Measurements from ENCODE around the gene MAP7D3. TPM values are rescaled to one million over a fixed set of nuclear protein-coding genes. Genes with fewer than 3 reads are reported as not detected.

The MAP7D3 gene
- total RNA-seq, 1 experiment from 2014 or later, result 15.0 TPM

DNA sequence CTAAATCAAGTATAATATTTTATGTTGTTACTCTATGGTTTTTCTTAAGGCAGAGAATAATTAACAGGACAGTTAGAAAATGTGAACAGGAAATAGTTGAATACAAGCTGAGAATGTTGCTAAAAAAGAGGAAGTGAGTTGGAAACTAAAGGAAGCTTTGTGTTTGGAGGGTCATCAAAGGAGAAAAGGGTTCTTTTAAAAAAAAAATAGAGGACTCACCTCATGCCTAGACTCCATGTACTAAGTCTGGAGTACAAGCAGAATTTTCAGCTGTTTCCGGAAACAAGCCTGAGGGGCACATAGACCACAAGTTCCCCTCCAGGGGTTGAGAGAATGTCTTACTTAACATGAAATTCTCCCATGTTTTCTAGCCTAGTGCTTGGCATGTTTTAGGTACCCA is 20.1 kb upstream of the MAP7D3 start:
- Histone ChIP-seq H3K27ac (ENCODE audit: low read depth, low read length) (no peak overlapping the region), H3K9ac (ENCODE audit: low read length) (no peak overlapping the region), H3K27me3 (ENCODE audit: insufficient read depth, low read length) (no peaks in the 10 kb centered on the region), H3K4me2 (ENCODE audit: low read length) (no peak overlapping the region), H3K9me2 (ENCODE audit: insufficient read depth) (no peaks in the 10 kb centered on the region), H2AFZ (ENCODE audit: low read depth, low read length, poor library complexity, severe bottlenecking) (no peak overlapping the region), H3K4me3 (replicated peaks in 1 of 2; ENCODE audit: low read depth in 1 of 2, low read length in 2 of 2) (no peak overlapping the region), H3K9me3 (ENCODE audit: control insufficient read depth in 1 of 2, insufficient read depth in 1 of 2, low read depth in 1 of 2, low read length in 2 of 2) (no peaks in the 10 kb centered on the region), H3K79me2 (ENCODE audit: insufficient read depth, low read length) (no peaks in the 10 kb centered on the region), H4K20me1 (ENCODE audit: insufficient read depth) (no peaks in the 10 kb centered on the region), H3K4me1 (ENCODE audit: control insufficient read depth in 1 of 2, insufficient read depth in 2 of 2, low read length in 2 of 2) (peaks cover 0 to under 1% of the 10 kb centered on the region in 2 experiments; a peak in 2 of 4 replicates), H3K36me3 (ENCODE audit: control insufficient read depth in 1 of 2, insufficient read depth in 2 of 2, low read length in 2 of 2) (no peaks in the 10 kb centered on the region)
- no peak for ATAC-seq
- ChIA-PET CTCF (interaction anchor here (0.7 to 1.2 kb wide), 2 partner anchors 218 to 243 kb away, joined by 5 read pairs; no protein-coding TSS in a partner anchor), POLR2A (no interaction called here), RAD21 (ENCODE audit: low non-redundant PET in 1 of 2, low total read pairs in 2 of 2, uncharacterized antibody in 2 of 2, unreplicated experiment in 2 of 2) (no interaction called here)
- TF ChIP-seq TCF7L2 (IDR thresholded peaks at IDR 0.05; ENCODE audit: borderline replicate concordance, extremely low read depth, insufficient read depth, insufficient read length), result no peak
- no peak for TF ChIP-seq EZH2phosphoT487 (IDR thresholded peaks at IDR 0.05; ENCODE audit: borderline replicate concordance)
- no peak for TF ChIP-seq MAX (IDR thresholded peaks at IDR 0.05)
- TF ChIP-seq, protein P1, sequence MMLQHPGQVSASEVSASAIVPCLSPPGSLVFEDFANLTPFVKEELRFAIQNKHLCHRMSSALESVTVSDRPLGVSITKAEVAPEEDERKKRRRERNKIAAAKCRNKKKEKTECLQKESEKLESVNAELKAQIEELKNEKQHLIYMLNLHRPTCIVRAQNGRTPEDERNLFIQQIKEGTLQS (IDR thresholded peaks at IDR 0.05), result no peak
- no peak for TF ChIP-seq ELF1 (IDR thresholded peaks at IDR 0.05; ENCODE audit: borderline replicate concordance, low read depth)
- no peak for TF ChIP-seq ZNF274 (IDR thresholded peaks at IDR 0.05; ENCODE audit: low read depth, low read length)
- no peak for TF ChIP-seq CEBPB (IDR thresholded peaks at IDR 0.05; ENCODE audit: low read depth)
- TF ChIP-seq ZFX (IDR thresholded peaks at IDR 0.05), result no peak
- TF ChIP-seq EGR1 (IDR thresholded peaks at IDR 0.05; ENCODE audit: low read depth), result no peak
- TF ChIP-seq, protein P2, sequence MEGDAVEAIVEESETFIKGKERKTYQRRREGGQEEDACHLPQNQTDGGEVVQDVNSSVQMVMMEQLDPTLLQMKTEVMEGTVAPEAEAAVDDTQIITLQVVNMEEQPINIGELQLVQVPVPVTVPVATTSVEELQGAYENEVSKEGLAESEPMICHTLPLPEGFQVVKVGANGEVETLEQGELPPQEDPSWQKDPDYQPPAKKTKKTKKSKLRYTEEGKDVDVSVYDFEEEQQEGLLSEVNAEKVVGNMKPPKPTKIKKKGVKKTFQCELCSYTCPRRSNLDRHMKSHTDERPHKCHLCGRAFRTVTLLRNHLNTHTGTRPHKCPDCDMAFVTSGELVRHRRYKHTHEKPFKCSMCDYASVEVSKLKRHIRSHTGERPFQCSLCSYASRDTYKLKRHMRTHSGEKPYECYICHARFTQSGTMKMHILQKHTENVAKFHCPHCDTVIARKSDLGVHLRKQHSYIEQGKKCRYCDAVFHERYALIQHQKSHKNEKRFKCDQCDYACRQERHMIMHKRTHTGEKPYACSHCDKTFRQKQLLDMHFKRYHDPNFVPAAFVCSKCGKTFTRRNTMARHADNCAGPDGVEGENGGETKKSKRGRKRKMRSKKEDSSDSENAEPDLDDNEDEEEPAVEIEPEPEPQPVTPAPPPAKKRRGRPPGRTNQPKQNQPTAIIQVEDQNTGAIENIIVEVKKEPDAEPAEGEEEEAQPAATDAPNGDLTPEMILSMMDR (IDR thresholded peaks at IDR 0.05 in 2 of 3, conservative IDR thresholded peaks at IDR 0.05 in 1 of 3; ENCODE audit: borderline replicate concordance in 1 of 3, insufficient read depth in 1 of 3, low read depth in 2 of 3, low read length in 2 of 3), result no peak
- TF ChIP-seq REST (IDR thresholded peaks at IDR 0.05; ENCODE audit: low read depth), result no peak
- TF ChIP-seq YY1 (IDR thresholded peaks at IDR 0.05; ENCODE audit: extremely low read depth, insufficient replicate concordance, low read depth, low read length), result no peak
- TF ChIP-seq CBX3 (IDR thresholded peaks at IDR 0.05; ENCODE audit: low read depth), result no peak
- no peak for TF ChIP-seq SRF (IDR thresholded peaks at IDR 0.05; ENCODE audit: low read depth)
- TF ChIP-seq POLR2A (IDR thresholded peaks at IDR 0.05; ENCODE audit: borderline replicate concordance, extremely low read depth, insufficient read depth, insufficient read length), result no peak
- no peak for TF ChIP-seq POLR2AphosphoS5 (IDR thresholded peaks at IDR 0.05; ENCODE audit: low read depth, low read length)
- TF ChIP-seq RAD21 (IDR thresholded peaks at IDR 0.05; ENCODE audit: low read depth), result no peak
- TF ChIP-seq SP1 (IDR thresholded peaks at IDR 0.05; ENCODE audit: low read depth), result no peak
- no peak for TF ChIP-seq SIN3A (IDR thresholded peaks at IDR 0.05; ENCODE audit: low read depth)
- intact Hi-C loops (cut with micrococcal nuclease), result no loop called here
- DNase-seq (ENCODE audit: low read depth, low spot score), result no peak
- no TSS peak for BruUV-seq (replicated peaks)

Measured in HCT116 (cell line).